SK-N-SH treated with all-trans-retinoic acid at 6 μM for 48 hours (cell line): Measurements from ENCODE around the gene CRMP1.
"Not testable (repeated sequence)": the region's sequence is repeated elsewhere in the genome, so short reads cannot be mapped to it uniquely, and the experiment has no call there.

Source experiments
- ATAC-seq: fragments of 200-7000 bp; cut with Tn5 transposase; 3 replicates; pipeline ENCODE4 v1.9.1; 2020; ENCODE audit warnings: mild to moderate bottlenecking, moderate library complexity
- ARNTL ChIP-seq: fragments of 450-650 bp; formaldehyde crosslinking; IDR thresholded peaks from 2 replicates; pipeline ENCODE4 v1.5.0; 2020; ENCODE audit warnings: low read depth, mild to moderate bottlenecking, moderate library complexity, borderline replicate concordance
- CREB5 ChIP-seq: fragments of 250-450 bp; sonication (Bioruptor Pico); IDR thresholded peaks from 2 replicates; pipeline ENCODE4 v1.5.1; 2020; ENCODE audit warnings: low read depth, mild to moderate bottlenecking, moderate library complexity
- CSDC2 ChIP-seq: fragments of 250-450 bp; sonication (Bioruptor Pico); IDR thresholded peaks from 2 replicates; pipeline ENCODE4 v1.5.0; 2020; ENCODE audit warnings: mild to moderate bottlenecking, moderate library complexity
- ESRRG ChIP-seq: fragments of 250-450 bp; sonication (Bioruptor Pico); IDR thresholded peaks from 2 replicates; pipeline ENCODE4 v1.6.1; 2021; ENCODE audit warnings: mild to moderate bottlenecking
- GLIS3 ChIP-seq: fragments of 250-450 bp; sonication (Bioruptor Pico); IDR thresholded peaks from 2 replicates; pipeline ENCODE4 v1.5.0; 2020; ENCODE audit warnings: mild to moderate bottlenecking, moderate library complexity
- ISL1 ChIP-seq: fragments of 250-450 bp; sonication (Bioruptor Pico); IDR thresholded peaks from 2 replicates; pipeline ENCODE4 v2.1.2; 2022; ENCODE audit warnings: mild to moderate bottlenecking, moderate library complexity
- OSR1 ChIP-seq: fragments of 250-450 bp; sonication (Bioruptor Pico); IDR thresholded peaks from 2 replicates; pipeline ENCODE4 v1.8.0; 2022; ENCODE audit warnings: moderate library complexity, mild to moderate bottlenecking, inconsistent platforms
- RARB ChIP-seq: fragments of 250-450 bp; sonication (Bioruptor Pico); IDR thresholded peaks from 2 replicates; pipeline ENCODE4 v1.8.0; 2021; ENCODE audit warnings: mild to moderate bottlenecking, moderate library complexity
- SNAI2 ChIP-seq: fragments of 250-450 bp; sonication (Bioruptor Pico); IDR thresholded peaks from 2 replicates; pipeline ENCODE4 v1.5.0; 2020; ENCODE audit warnings: mild to moderate bottlenecking, moderate library complexity
- TOX ChIP-seq: fragments of 250-450 bp; sonication (Bioruptor Pico); IDR thresholded peaks from 2 replicates; pipeline ENCODE4 v1.8.0; 2021; ENCODE audit warnings: mild to moderate bottlenecking, moderate library complexity, borderline replicate concordance
- TSHZ2 ChIP-seq: fragments of 250-450 bp; sonication (Bioruptor Pico); IDR thresholded peaks from 2 replicates; pipeline ENCODE4 v1.5.0; 2020; ENCODE audit warnings: mild to moderate bottlenecking, moderate library complexity
- ZC3H10 ChIP-seq: fragments of 250-450 bp; sonication (Bioruptor Pico); IDR thresholded peaks from 2 replicates; pipeline ENCODE4 v1.5.1; 2021; ENCODE audit warnings: mild to moderate bottlenecking, moderate library complexity
- ZFP3 ChIP-seq: fragments of 250-450 bp; sonication (Bioruptor Pico); IDR thresholded peaks from 2 replicates; pipeline ENCODE4 v1.5.0; 2020; ENCODE audit warnings: mild to moderate bottlenecking, moderate library complexity
- ZFP30 ChIP-seq: fragments of 450-650 bp; formaldehyde crosslinking; IDR thresholded peaks from 2 replicates; pipeline ENCODE4 v1.5.0; 2022; ENCODE audit warnings: mild to moderate bottlenecking, moderate library complexity
- ZNF70 ChIP-seq: fragments of 450-650 bp; formaldehyde crosslinking; IDR thresholded peaks from 2 replicates; pipeline ENCODE4 v1.5.0; 2020; ENCODE audit warnings: mild to moderate bottlenecking, moderate library complexity
- ZNF8 ChIP-seq: fragments of 450-650 bp; formaldehyde crosslinking; IDR thresholded peaks from 2 replicates; pipeline ENCODE4 v1.5.0; 2020; ENCODE audit warnings: mild to moderate bottlenecking, moderate library complexity
- TF ChIP-seq, protein P1 (sequence below): fragments of 250-450 bp; sonication (Bioruptor Pico); IDR thresholded peaks from 2 replicates; pipeline ENCODE4 v1.5.1; 2021; ENCODE audit warnings: mild to moderate bottlenecking, moderate library complexity
- TF ChIP-seq, protein P2 (sequence below): fragments of 250-450 bp; sonication (Bioruptor Pico); IDR thresholded peaks from 2 replicates; pipeline ENCODE4 v1.8.0; 2020; ENCODE audit warnings: mild to moderate bottlenecking, moderate library complexity, borderline replicate concordance

CRMP1 gene

DNA sequence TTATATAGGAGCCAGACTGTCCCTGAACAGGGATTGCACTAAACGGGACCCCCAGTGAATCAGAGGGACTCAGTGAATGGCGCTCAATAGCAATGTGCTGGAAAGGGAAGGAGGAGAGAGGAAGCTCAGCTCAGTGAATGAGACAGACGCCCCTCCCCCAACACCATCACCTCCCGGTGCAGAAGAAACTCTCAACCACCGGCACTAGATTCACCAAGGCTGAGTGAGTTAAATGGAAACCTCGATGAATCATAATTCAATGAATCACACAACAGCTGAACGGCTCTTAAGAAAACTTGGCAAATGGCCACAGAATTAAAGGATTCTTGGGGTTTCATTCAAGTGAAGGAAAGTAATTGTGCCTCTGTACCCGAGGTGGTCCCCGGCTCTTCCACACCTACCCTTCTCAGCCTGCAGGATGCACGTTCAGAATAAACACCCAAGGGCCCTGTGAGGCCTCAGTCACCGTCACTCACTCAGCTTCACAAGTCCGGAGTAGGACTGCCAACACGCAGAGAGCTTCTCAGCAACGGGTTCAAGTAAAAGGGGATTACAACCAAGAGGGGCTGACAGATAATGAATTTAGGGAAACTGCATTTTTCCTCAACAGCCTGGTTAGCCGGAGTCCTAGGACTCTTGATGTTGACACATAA, 29.3 kb downstream of the CRMP1 start:
- 0 out of 2 replicates have a peak, but pooled peaks have one; percentile 10 for TF ChIP-seq ISL1 (CRISPR knock-in tag)
- TF ChIP-seq ZFP30 (CRISPR knock-in tag), result no peak
- no peak for TF ChIP-seq ZNF8 (CRISPR knock-in tag)
- ATAC-seq, result no peak

- ATAC-seq, result no peak
- TF ChIP-seq ARNTL (CRISPR knock-in tag) (no peak), ZNF70 (CRISPR knock-in tag) (0 out of 2 replicates have a peak, but pooled peaks have one; percentile 41)
Observed at GRCh38 chr4:5858020-5858769, 34.7 kb downstream of the CRMP1 start.

DNA sequence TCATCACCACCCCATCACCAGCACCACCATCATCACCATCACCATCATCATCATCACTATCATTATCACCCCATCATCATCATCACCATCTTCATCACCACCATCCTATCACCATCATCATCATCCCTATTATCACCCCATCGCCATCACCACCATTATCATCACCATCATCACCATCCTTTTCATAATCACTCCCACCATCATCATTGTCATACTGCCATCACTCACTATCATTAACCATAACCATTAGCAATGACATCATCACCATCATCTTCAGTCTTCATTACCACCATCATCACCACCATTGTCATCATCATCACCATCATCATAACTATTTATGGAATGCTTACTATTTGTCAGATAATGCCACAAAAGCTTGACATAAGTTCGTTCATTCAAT, 35.7 kb downstream of the CRMP1 start:
- ATAC-seq, result no peak
- TF ChIP-seq ZFP3 (CRISPR knock-in tag) (no peak), ZFP30 (CRISPR knock-in tag) (no peak), TSHZ2 (CRISPR knock-in tag) (no peak)

GRCh38 chr4:5856362-5856761, 36.5 kb downstream of the CRMP1 start:
- ATAC-seq, result not testable (repeated sequence)

GRCh38 chr4:5854929-5855328, 38.0 kb downstream of the CRMP1 start:
- no peak for ATAC-seq
- TF ChIP-seq OSR1 (CRISPR knock-in tag) (no peak), ESRRG (CRISPR knock-in tag) (no peak), ZFP3 (CRISPR knock-in tag) (no peak), SNAI2 (CRISPR knock-in tag) (no peak), GLIS3 (CRISPR knock-in tag) (no peak), ZC3H10 (no peak)
- TF ChIP-seq, protein P1, sequence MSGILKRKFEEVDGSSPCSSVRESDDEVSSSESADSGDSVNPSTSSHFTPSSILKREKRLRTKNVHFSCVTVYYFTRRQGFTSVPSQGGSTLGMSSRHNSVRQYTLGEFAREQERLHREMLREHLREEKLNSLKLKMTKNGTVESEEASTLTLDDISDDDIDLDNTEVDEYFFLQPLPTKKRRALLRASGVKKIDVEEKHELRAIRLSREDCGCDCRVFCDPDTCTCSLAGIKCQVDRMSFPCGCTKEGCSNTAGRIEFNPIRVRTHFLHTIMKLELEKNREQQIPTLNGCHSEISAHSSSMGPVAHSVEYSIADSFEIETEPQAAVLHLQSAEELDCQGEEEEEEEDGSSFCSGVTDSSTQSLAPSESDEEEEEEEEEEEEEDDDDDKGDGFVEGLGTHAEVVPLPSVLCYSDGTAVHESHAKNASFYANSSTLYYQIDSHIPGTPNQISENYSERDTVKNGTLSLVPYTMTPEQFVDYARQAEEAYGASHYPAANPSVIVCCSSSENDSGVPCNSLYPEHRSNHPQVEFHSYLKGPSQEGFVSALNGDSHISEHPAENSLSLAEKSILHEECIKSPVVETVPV (CRISPR knock-in tag), result no peak

DNA sequence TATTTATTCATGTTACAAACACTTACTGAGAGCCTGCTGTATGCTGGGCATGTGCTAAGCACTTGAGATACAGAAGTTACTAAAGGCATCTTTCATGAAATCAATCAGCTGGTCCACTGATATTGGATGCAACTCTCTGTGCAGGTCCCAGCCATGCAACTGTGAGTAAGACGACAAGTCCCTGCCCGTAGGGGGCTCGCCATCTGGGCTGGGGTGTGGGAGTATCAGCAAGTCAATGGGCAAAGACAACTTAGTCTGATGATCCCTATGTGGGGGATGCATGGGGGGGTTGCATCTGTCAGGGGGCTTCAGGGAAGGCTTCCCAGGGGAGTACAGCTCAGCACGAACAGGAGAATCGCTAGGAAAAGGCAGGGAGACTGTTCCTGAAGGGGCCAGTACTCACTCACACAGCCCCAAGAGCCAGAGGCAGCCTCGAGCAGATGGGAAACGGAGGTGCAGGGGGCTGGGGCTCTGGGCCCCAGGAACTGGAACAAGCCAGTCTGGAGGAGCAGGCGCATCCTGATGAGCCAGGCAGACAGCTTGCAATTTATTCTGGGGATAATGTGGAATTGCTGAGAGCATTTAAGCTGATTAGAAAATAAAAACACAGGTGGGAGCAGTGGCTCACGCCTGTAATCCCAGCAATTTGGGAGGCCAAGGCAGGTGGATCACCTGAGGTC, 40.2 kb downstream of the CRMP1 start:
- no peak for ATAC-seq
- TF ChIP-seq TOX (CRISPR knock-in tag), result no peak
- TF ChIP-seq RARB (CRISPR knock-in tag), result no peak
- no peak for TF ChIP-seq GLIS3 (CRISPR knock-in tag)

DNA sequence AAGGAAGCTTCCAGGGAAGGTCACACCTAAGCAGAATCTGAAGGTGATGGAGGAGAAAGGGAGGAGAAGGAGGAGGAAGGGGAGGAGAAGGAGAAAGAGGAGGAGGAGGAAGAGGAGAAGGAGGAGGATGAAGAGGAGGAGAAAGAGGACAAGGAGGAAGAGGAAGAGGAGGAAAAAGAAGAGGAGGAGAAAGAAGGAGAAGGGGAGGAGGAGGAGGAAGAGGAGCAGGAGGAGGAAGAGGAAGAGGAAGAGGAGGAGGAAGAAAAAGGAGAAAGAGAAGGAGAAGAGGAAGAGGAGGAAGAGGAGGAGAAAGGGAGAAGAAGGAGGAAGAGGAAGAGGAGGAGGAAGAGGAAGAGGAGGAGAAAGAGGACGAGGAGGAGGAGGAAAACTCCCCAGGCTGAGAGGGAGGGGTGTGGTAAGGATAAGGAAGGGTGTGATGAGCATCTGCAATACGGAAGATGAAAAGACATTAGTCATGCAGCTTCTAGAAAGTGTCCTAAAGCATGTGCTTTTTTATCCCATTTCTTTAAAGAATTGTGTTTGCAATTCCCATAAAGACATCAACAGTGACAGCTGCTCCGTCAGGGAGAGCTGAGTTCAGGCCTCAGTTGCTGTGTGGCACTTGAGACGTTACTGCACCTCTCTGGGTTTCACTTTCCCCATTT, 41.1 kb downstream of the CRMP1 start:
- no peak for ATAC-seq
- no peak for TF ChIP-seq CSDC2 (CRISPR knock-in tag)
- TF ChIP-seq, protein P2, sequence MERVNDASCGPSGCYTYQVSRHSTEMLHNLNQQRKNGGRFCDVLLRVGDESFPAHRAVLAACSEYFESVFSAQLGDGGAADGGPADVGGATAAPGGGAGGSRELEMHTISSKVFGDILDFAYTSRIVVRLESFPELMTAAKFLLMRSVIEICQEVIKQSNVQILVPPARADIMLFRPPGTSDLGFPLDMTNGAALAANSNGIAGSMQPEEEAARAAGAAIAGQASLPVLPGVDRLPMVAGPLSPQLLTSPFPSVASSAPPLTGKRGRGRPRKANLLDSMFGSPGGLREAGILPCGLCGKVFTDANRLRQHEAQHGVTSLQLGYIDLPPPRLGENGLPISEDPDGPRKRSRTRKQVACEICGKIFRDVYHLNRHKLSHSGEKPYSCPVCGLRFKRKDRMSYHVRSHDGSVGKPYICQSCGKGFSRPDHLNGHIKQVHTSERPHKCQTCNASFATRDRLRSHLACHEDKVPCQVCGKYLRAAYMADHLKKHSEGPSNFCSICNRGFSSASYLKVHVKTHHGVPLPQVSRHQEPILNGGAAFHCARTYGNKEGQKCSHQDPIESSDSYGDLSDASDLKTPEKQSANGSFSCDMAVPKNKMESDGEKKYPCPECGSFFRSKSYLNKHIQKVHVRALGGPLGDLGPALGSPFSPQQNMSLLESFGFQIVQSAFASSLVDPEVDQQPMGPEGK (CRISPR knock-in tag), result no peak
- TF ChIP-seq ESRRG (CRISPR knock-in tag), result no peak
- no peak for TF ChIP-seq ISL1 (CRISPR knock-in tag)
- TF ChIP-seq ZFP3 (CRISPR knock-in tag), result no peak
- TF ChIP-seq ZNF70 (CRISPR knock-in tag), result no peak
- no peak for TF ChIP-seq OSR1 (CRISPR knock-in tag)
- no peak for TF ChIP-seq GLIS3 (CRISPR knock-in tag)
- TF ChIP-seq RARB (CRISPR knock-in tag), result no peak
- TF ChIP-seq CREB5 (CRISPR knock-in tag), result no peak
- no peak for TF ChIP-seq ARNTL (CRISPR knock-in tag)
